Activated naive CD4-positive, alpha-beta T cell treated with anti-CD3 and anti-CD28 coated beads, Interleukin-2, amount 50 U/mL, for 24 hours (primary cell): Measurements from ENCODE around the gene UHRF1.

Experiments
- H3K27ac Mint-ChIP-seq: one replicate; pipeline ENCODE4 v1.8.0; 2021; ENCODE audit warnings: mild to moderate bottlenecking, mixed read lengths
- H3K27me3 Mint-ChIP-seq: one replicate; pipeline ENCODE4 v1.8.0; 2021; ENCODE audit warnings: mixed read lengths
- H3K36me3 Mint-ChIP-seq: one replicate; pipeline ENCODE4 v1.8.0; 2021; ENCODE audit warnings: mixed read lengths
- H3K4me1 Mint-ChIP-seq: one replicate; pipeline ENCODE4 v1.8.0; 2021; ENCODE audit warnings: mixed read lengths
- H3K4me3 Mint-ChIP-seq: one replicate; pipeline ENCODE4 v1.8.0; 2021; ENCODE audit warnings: mild to moderate bottlenecking, mixed read lengths
- H3K9me3 Mint-ChIP-seq: one replicate; pipeline ENCODE4 v1.8.0; 2021; ENCODE audit warnings: mixed read lengths

The UHRF1 gene

DNA sequence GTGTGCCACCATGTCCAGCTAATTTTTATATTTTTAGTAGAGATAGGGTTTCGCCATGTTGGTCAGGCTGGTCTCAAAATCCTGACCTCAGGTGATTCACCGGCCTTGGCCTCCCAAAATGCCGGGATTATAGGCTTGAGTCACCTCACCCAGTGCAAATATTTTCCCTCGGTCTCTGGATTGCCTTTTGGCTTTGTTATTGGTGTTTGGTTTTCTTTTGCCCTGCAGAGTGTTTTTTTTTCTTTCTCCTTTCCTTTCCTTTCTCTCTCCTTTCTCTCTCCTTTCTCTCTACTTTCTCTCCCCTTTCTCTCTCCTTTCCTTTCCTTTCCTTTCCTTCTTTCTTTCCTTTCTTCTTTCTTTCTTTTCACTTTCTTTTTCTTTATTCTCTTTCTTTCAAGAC is 92.8 kb downstream of the UHRF1 start:
- Mint-ChIP-seq H3K27ac (no peak overlapping the region), H3K9me3 (no peaks in the 10 kb centered on the region), H3K4me3 (no peak overlapping the region), H3K4me1 (peaks cover 26% of the 10 kb centered on the region), H3K27me3 (no peaks in the 10 kb centered on the region), H3K36me3 (peaks cover under 1% of the 10 kb centered on the region)

DNA sequence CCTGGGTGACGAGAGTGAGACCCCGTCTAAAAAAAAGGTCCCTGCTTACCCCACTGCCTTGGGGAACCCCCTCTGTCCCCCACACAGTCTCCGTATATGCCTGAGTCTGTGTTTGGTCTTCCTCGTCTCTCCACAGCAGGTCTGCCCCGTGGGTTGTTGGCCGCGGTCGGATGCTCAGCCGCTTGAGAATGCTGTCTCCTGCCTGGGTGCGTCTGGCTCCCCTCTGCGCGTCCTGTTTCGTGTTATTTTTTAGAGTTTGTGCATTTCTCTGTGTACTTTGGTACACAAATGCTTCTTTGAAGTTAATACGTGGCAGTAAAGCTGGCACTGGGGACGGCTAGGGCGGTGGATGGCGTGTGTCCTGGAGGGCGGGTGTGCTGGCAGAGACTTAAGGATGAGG is 94.5 kb downstream of the UHRF1 start:
- Mint-ChIP-seq H3K9me3 (no peaks in the 10 kb centered on the region), H3K27me3 (no peaks in the 10 kb centered on the region), H3K4me1 (peaks cover 21% of the 10 kb centered on the region), H3K4me3 (no peak overlapping the region), H3K36me3 (peaks cover 10% of the 10 kb centered on the region), H3K27ac (no peak overlapping the region)

DNA sequence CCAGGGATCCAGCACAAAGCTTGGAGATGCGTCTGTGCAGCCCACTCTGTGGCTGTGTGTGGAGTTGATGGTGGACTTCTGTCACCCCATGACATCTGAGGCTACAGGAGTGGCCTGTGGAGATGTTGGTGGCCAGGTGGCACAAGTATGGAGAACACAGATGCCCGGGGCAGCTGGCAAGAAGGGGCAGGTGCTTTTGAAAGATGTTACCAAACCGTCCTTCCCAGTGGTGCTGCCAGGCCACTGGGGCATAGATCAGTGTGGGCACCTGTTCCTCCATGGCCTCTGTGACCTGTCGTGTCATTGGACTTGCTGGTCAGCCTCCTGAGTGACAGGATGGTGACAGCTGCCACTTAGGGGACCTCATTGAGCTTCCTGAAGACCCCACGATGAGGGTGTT is 95.8 kb downstream of the UHRF1 start:
- no peak overlapping the region for H3K27ac Mint-ChIP-seq
- peaks cover 21% of the 10 kb centered on the region for H3K4me1 Mint-ChIP-seq
- H3K9me3 Mint-ChIP-seq, result no peaks in the 10 kb centered on the region
- no peak overlapping the region for H3K4me3 Mint-ChIP-seq
- peaks cover 10% of the 10 kb centered on the region for H3K36me3 Mint-ChIP-seq
- no peaks in the 10 kb centered on the region for H3K27me3 Mint-ChIP-seq

GRCh38 chr19:5006201-5006600 is 96.9 kb downstream of the UHRF1 start:
- no peaks in the 10 kb centered on the region for H3K9me3 Mint-ChIP-seq
- H3K27ac Mint-ChIP-seq, result no peak overlapping the region

DNA sequence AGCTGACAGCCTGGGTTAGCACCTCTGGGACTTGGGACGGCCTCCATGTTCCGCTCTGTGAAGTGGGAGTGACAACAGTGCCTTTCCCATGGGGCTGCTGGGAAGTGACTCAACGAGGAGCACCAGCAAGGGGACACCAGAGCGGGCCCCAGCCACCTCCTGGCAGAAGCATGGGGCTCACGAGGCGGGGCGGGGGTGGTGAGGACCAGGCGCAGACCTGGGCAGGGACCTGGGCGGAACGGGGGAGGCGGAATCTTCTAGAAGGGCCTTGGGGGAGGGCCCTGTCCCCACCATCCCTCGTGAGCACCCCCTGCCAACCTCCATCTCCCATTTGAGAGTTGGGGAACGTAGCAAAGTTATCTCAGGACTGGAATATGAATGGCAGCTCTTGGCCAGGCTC is 97.5 kb downstream of the UHRF1 start:
- Mint-ChIP-seq H3K9me3 (no peaks in the 10 kb centered on the region), H3K4me1 (peaks cover 12% of the 10 kb centered on the region), H3K27ac (no peak overlapping the region), H3K36me3 (peaks cover 10% of the 10 kb centered on the region), H3K27me3 (no peaks in the 10 kb centered on the region), H3K4me3 (no peak overlapping the region)

More at GRCh38 chr19:5006201-5006600, 96.9 kb downstream of the UHRF1 start:
- Mint-ChIP-seq H3K27me3 (no peaks in the 10 kb centered on the region), H3K4me1 (peaks cover 17% of the 10 kb centered on the region), H3K36me3 (peaks cover 10% of the 10 kb centered on the region), H3K4me3 (no peak overlapping the region)
